Trophoblast cell (in vitro differentiated cells and primary cell): ENCODE measurements around the gene MRGPRF.

Source experiments
- DNase-seq, 2 donors: peaks; one replicate each; pipeline ENCODE4 v3.0.0-alpha.2; 2016
- H2AFZ ChIP-seq: 2 replicates; pipeline ENCODE4 v1.6.1; 2013; ENCODE audit warnings: low read length, moderate library complexity, mild to moderate bottlenecking; ENCODE audit not compliant: insufficient read depth, poor library complexity
- H2AK5ac ChIP-seq: 2 replicates; pipeline ENCODE4 v1.6.1; 2013; ENCODE audit warnings: mild to moderate bottlenecking, low read length
- H2BK120ac ChIP-seq: 2 replicates; pipeline ENCODE4 v1.6.1; 2013; ENCODE audit warnings: low read length, mild to moderate bottlenecking, moderate library complexity; ENCODE audit not compliant: insufficient read depth, poor library complexity
- H2BK12ac ChIP-seq: 2 replicates; pipeline ENCODE4 v1.6.1; 2013; ENCODE audit warnings: mild to moderate bottlenecking, low read length, moderate library complexity
- H2BK5ac ChIP-seq: 2 replicates; pipeline ENCODE4 v1.6.1; 2013; ENCODE audit warnings: low read length, low read depth, moderate library complexity, mild to moderate bottlenecking; ENCODE audit not compliant: poor library complexity
- H3K14ac ChIP-seq: 2 replicates; pipeline ENCODE4 v1.6.1; 2013; ENCODE audit warnings: mild to moderate bottlenecking, low read length
- H3K18ac ChIP-seq: 2 replicates; pipeline ENCODE4 v1.6.1; 2013; ENCODE audit warnings: mild to moderate bottlenecking, low read length
- H3K23ac ChIP-seq: 2 replicates; pipeline ENCODE4 v1.6.1; 2013; ENCODE audit warnings: low read length
- H3K27ac ChIP-seq: 2 replicates; pipeline ENCODE4 v1.5.1; 2013; ENCODE audit warnings: low read depth, mild to moderate bottlenecking, inconsistent platforms, low read length, moderate library complexity
- H3K27me3 ChIP-seq: 2 replicates; pipeline ENCODE4 v1.6.1; 2013; ENCODE audit warnings: inconsistent platforms, mild to moderate bottlenecking, low read length, moderate library complexity; ENCODE audit not compliant: insufficient read depth
- H3K36me3 ChIP-seq, 2 experiments: 1 replicate in 1 of 2; 2 replicates in 1 of 2; pipeline ENCODE4 v1.6.1; 2013; ENCODE audit warnings: low read length in 2 of 2, mild to moderate bottlenecking in 2 of 2, moderate library complexity in 1 of 2; ENCODE audit not compliant: insufficient read depth in 2 of 2, control insufficient read depth in 1 of 2
- H3K4ac ChIP-seq: 2 replicates; pipeline ENCODE4 v1.6.1; 2013; ENCODE audit warnings: low read depth, mild to moderate bottlenecking, low read length, moderate library complexity
- H3K4me1 ChIP-seq, 2 experiments: 1 replicate in 1 of 2; 2 replicates in 1 of 2; pipeline ENCODE4 v1.6.1; 2013; ENCODE audit warnings: low read length in 2 of 2, mild to moderate bottlenecking in 2 of 2, moderate library complexity in 1 of 2; ENCODE audit not compliant: insufficient read depth in 2 of 2, control insufficient read depth in 1 of 2
- H3K4me2 ChIP-seq: 2 replicates; pipeline ENCODE4 v1.6.1; 2013; ENCODE audit warnings: inconsistent platforms, mild to moderate bottlenecking, low read length, moderate library complexity
- H3K4me3 ChIP-seq: 2 replicates; pipeline ENCODE4 v1.5.1; 2013; ENCODE audit warnings: mild to moderate bottlenecking, low read depth, low read length, inconsistent platforms
- H3K79me1 ChIP-seq: one replicate; pipeline ENCODE4 v1.6.1; 2013; ENCODE audit warnings: low read length
- H3K79me2 ChIP-seq: 2 replicates; pipeline ENCODE4 v1.6.1; 2013; ENCODE audit warnings: low read length, mild to moderate bottlenecking; ENCODE audit not compliant: control insufficient read depth, insufficient read depth, poor library complexity
- H3K9ac ChIP-seq: 2 replicates; pipeline ENCODE4 v1.6.1; 2013; ENCODE audit warnings: mild to moderate bottlenecking, low read length
- H3K9me3 ChIP-seq: 2 replicates; pipeline ENCODE4 v1.6.1; 2013; ENCODE audit warnings: low read depth, mild to moderate bottlenecking, control low read depth, inconsistent platforms, low read length; ENCODE audit not compliant: insufficient read depth
- H4K12ac ChIP-seq: 2 replicates; pipeline ENCODE4 v1.6.1; 2013; ENCODE audit warnings: low read depth, mild to moderate bottlenecking, low read length, moderate library complexity
- H4K8ac ChIP-seq: 2 replicates; pipeline ENCODE4 v1.6.1; 2013; ENCODE audit warnings: low read depth, mild to moderate bottlenecking, low read length, moderate library complexity
- H4K91ac ChIP-seq: one replicate; pipeline ENCODE4 v1.6.1; 2013; ENCODE audit warnings: low read depth, mild to moderate bottlenecking, low read length, moderate library complexity
- WGBS: extraction: QIAGEN DNeasy Blood & Tissue Kit; methylation state at CpG from one replicate; pipeline ENCODE4 v1.1.7; 2013; ENCODE audit warnings: missing lambda C conversion rate; ENCODE audit not compliant: insufficient read length, insufficient coverage; ENCODE audit errors: extremely low coverage; 5-methylcytosine and 5-hydroxymethylcytosine counted together

The MRGPRF gene

DNA sequence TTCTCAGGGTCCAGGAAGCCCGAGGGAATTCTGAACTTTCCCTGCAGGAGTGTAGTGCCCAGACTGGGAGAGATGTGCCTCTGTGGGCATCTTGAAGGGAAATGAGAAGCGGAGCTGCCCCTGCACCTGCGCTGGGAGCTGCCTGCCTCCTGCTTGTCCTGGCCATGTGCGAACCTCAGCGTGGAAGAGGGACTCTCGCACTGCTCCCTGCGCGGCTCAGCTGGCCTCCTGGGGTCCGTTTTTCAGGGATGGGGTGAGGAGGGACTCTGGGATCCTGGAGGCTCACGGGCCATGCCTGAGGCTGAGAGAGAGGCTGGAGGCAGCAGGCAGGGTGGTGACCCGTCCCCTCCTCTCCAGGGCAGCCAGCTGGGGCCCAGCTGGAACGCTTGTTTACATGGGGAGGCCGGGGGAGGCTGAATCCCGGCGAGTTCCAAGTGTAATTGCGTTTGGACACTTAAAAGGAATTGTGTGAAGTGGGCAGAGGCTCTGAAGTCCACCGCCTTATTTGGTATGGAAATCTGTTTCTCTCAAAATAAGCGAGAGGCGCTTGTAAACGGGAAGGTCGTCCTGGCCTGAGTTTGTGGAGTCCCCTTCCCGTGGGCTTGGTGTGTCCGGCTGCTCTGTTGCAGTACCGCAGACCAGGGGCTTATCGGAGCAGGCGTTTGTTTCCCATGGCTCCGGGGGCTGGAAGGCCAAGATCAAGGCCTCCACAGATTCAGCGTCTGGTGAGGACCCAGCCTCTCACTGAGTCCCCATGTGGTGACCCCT is 1.2 kb upstream of the MRGPRF start:
- Histone ChIP-seq H3K4ac (no peak overlapping the region), H3K79me1 (peaks cover 2% of the 10 kb centered on the region), H3K79me2 (no peaks in the 10 kb centered on the region), H4K91ac (no peak overlapping the region), H3K36me3 (no peaks in the 10 kb centered on the region), H4K8ac (no peak overlapping the region), H3K4me1 (peaks cover 21 to 26% of the 10 kb centered on the region in 2 experiments), H3K4me2 (no peak overlapping the region), H3K18ac (no peak overlapping the region), H3K9me3 (peaks cover 6% of the 10 kb centered on the region), H3K14ac (no peak overlapping the region), H3K9ac (no peak overlapping the region), H3K27me3 (no peaks in the 10 kb centered on the region), H2BK12ac (no peak overlapping the region), H2BK120ac (no peak overlapping the region), H3K27ac (no peak overlapping the region), H2AFZ (no peak overlapping the region), H4K12ac (no peak overlapping the region), H2BK5ac (no peak overlapping the region), H3K23ac (no peak overlapping the region), H3K4me3 (no peak overlapping the region), H2AK5ac (no peak overlapping the region)
- WGBS = no CpG with 5 or more reads among the region's 28 CpGs
- DNase-seq = no peak

DNA sequence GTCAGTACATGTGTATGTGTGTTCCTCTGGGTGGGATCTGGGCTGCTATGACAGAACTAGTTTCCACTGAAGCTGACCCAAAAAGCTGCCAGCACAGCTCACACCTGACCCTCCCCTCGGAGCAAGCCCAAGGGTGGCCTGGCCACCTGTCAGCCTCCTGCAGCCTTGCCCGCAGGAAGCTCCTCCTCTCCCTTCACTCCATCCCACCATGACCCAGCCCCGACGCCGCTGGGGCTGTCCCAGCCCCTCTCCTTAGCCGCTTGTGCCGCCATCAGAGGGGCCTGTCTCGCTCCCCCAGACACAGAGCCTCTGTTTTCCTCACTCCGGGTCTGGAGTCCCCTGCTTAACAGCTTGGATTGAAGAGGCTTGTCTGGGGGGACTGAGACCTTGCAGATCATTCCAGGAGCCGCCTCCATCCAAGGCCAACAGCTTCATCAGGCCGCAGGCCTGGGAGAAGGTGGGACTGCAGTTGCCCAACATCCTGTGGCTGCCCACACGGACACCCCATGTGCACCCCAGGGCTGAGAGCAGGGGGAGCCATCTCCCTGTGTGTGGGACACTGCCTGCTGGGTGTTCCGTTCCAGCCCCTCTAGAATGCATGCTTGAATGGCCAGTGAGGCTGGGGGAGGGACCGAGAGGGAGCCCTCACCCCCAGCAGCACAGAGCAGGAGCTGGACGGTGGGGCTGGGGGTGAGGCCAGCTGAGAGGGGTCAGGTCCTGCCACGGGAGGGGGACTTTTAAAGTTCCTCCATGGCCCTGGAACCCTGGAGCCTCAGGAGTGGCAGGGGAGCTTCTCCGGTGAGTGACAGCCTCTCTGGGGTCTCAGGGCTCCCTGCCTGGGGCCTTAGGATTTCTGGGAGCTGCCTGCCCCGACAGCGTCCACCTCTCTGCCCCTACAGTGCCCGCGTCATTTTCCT is 696 bp downstream of the MRGPRF start:
- Histone ChIP-seq H3K9me3 (peaks cover 4% of the 10 kb centered on the region), H3K9ac (no peak overlapping the region), H3K4me2 (peak overlapping the region; percentile 41), H3K36me3 (no peaks in the 10 kb centered on the region), H3K27me3 (no peaks in the 10 kb centered on the region), H4K91ac (no peak overlapping the region), H3K79me1 (peaks cover 2% of the 10 kb centered on the region), H3K14ac (no peak overlapping the region), H2BK120ac (no peak overlapping the region), H2BK12ac (no peak overlapping the region), H4K8ac (no peak overlapping the region), H2AK5ac (no peak overlapping the region), H2AFZ (no peak overlapping the region), H3K27ac (no peak overlapping the region), H3K79me2 (no peaks in the 10 kb centered on the region), H2BK5ac (no peak overlapping the region), H4K12ac (no peak overlapping the region), H3K4me1 (peaks cover 32 to 38% of the 10 kb centered on the region in 2 experiments), H3K4ac (no peak overlapping the region), H3K4me3 (no peak overlapping the region), H3K18ac (no peak overlapping the region), H3K23ac (no peak overlapping the region)
- DNase-seq = no peak
- WGBS = no CpG with 5 or more reads among the region's 21 CpGs

DNA sequence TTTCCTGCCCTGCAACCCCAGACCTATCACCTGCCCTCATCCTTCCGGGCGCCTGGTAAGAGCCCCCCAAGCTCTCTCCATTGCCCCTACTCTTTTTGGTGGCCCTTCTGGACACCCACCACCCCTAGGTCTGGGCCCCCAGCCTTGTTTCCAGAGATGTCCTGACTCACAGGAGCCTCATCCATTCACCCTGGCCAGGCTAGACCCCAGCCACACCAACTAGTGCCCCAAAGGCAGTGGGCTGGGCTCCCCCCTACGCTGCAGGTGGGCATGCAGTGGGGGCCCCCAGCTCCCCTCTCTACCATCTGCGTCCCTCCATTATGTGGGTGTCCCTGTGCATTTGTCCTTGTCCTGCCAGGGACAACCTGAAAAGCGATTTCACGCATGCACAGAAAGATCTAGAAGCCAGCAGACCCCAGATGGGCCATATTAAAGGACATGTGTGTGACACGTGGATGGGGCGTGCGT is 1.4 kb downstream of the MRGPRF start:
- H4K8ac ChIP-seq = no peak overlapping the region
- H3K9ac ChIP-seq = no peak overlapping the region
- no CpG with 5 or more reads among the region's 9 CpGs for WGBS
- peaks cover 2% of the 10 kb centered on the region for H3K79me1 ChIP-seq
- no peak overlapping the region for H3K27ac ChIP-seq
- peaks cover 32 to 38% of the 10 kb centered on the region in 2 experiments for H3K4me1 ChIP-seq
- H3K4ac ChIP-seq = no peak overlapping the region
- H3K79me2 ChIP-seq = no peaks in the 10 kb centered on the region
- H2BK12ac ChIP-seq = no peak overlapping the region
- no peak overlapping the region for H2BK5ac ChIP-seq
- H3K36me3 ChIP-seq = no peaks in the 10 kb centered on the region
- DNase-seq = no peak
- peaks cover 3% of the 10 kb centered on the region for H3K9me3 ChIP-seq
- H3K14ac ChIP-seq = no peak overlapping the region
- no peak overlapping the region for H3K4me3 ChIP-seq
- no peaks in the 10 kb centered on the region for H3K27me3 ChIP-seq
- no peak overlapping the region for H2BK120ac ChIP-seq
- H4K91ac ChIP-seq = no peak overlapping the region
- H3K18ac ChIP-seq = no peak overlapping the region
- no peak overlapping the region for H2AFZ ChIP-seq
- H3K23ac ChIP-seq = no peak overlapping the region
- no peak overlapping the region for H2AK5ac ChIP-seq
- no peak overlapping the region for H3K4me2 ChIP-seq
- H4K12ac ChIP-seq = no peak overlapping the region

DNA sequence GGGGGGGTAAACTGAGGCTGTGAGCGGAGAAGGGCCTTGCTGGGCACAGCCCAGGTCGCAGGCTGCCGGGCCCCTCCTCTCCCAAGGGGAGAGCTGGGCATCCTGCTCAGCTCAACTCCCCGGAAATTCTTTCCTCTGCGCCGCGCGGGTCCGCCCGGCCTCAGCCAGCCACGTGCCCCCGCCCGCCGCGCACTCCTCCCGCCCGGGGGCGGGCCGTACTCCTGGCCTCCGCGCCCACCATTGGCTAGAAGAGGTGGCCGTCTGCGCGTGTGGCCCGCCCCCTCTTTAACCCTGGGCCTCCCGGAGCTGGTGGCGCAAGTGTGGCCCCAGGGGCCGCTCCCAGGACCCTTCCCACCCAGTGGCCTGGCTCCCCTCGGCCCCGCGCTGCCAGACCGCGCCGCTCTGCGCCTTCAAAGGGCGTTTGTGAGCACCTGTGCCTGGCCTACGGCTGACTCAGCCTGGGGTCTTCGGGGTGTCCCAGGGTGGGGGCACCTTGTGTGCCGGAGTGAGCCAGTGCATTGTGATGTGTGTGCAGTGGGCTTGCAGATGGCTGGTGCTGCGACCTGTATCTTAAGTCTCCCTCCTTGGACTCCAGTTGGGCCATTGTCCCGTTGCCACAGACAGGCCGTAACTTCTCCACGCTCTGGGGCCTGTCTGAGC is 2.0 kb downstream of the MRGPRF start:
- Histone ChIP-seq H2AFZ (no peak overlapping the region), H2AK5ac (no peak overlapping the region), H4K8ac (peak overlapping the region; percentile 1), H3K4ac (no peak overlapping the region), H3K18ac (no peak overlapping the region), H3K4me2 (peak overlapping the region; percentile 52), H2BK120ac (no peak overlapping the region), H3K27ac (no peak overlapping the region), H4K12ac (no peak overlapping the region), H3K9ac (no peak overlapping the region), H3K79me1 (peaks cover 2% of the 10 kb centered on the region), H3K9me3 (peaks cover 3% of the 10 kb centered on the region), H4K91ac (peak overlapping the region; percentile 45), H3K4me3 (no peak overlapping the region), H2BK5ac (no peak overlapping the region), H2BK12ac (peak overlapping the region; percentile 0), H3K27me3 (no peaks in the 10 kb centered on the region), H3K79me2 (no peaks in the 10 kb centered on the region), H3K36me3 (no peaks in the 10 kb centered on the region), H3K14ac (no peak overlapping the region), H3K23ac (no peak overlapping the region), H3K4me1 (peaks cover 32 to 38% of the 10 kb centered on the region in 2 experiments)
- DNase-seq = peak in 1 of 2 donors; percentile 37
- no CpG with 5 or more reads among the region's 43 CpGs for WGBS
